ENCODE measurements around the gene PEX10.

The PEX10 gene

GRCh38 chr1:2388004-2388913, 24.1 kb downstream of the PEX10 start:
- no peak for DNase-seq (ENCODE audit: low read depth, low spot score)

GRCh38 chr1:2386636-2387611, 25.4 kb downstream of the PEX10 start:
- DNase-seq (ENCODE audit: low read depth, low spot score) = no peak

- no peak for DNase-seq (ENCODE audit: low read depth, low spot score)
These were observed 26.6 kb downstream of the PEX10 start for GRCh38 chr1:2385606-2386280.

DNA sequence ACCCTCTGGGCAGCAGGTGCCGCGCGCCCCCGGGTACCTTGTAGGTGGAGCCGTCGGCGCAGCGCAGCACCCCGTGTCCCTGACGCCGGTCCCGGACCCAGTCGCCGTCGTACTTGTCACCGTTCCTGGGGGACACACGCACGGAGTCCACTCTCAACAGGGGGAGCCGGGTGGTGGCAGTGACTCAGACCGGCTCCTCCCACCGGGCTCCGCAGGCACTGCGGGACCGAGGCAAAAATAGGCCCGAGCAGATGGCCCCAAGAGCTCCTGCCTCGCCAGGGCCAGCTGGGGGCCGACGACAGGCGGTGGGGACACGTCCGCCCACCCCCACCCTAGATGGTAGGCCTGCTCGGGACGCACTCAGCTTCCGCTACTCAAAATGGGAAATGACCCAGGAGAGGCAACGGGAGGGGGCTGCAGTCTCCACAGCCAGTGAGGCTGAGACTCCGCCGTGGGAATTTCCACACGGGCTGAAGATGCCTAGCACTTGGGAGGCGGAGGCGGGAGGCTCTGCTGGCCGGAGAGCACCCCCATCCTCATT, 27.4 kb downstream of the PEX10 start:
- no peak for DNase-seq (ENCODE audit: low read depth, low spot score)

DNA sequence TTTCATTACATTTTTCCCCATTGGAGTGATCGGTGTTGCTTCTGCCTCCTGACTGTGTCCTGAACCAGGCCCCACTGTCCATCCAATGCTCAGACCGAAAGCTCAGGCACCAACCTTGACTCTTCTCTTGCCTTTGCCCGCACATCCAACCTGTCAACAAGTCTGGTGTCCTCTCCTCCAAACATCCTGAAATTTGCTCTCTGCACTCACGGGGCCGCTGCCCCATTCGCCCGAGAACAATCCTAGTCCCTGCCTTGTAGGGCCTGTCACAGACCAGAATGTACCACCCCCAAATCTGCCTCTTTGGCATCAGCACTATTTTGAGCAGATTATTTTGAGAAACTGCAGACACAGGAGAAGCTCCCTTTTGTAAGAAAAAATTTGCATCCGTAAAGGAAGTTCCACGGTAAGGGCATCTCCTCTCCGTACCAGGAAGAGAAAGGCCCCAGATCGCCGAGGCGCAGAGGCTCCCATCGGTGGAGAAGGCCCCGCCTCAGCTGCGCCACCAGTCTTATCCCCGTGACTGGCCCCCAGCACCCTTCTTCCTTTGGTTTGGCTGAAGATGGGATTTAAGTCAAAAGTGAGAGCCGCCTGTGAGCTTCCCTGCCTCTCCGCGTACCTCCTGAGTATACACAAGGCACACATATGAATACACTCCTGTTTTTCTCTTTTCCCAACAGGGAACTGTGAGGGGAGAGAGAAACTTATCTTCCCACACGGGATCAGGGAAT, 28.1 kb downstream of the PEX10 start:
- DNase-seq (ENCODE audit: low read depth, low spot score) = no peak

DNA sequence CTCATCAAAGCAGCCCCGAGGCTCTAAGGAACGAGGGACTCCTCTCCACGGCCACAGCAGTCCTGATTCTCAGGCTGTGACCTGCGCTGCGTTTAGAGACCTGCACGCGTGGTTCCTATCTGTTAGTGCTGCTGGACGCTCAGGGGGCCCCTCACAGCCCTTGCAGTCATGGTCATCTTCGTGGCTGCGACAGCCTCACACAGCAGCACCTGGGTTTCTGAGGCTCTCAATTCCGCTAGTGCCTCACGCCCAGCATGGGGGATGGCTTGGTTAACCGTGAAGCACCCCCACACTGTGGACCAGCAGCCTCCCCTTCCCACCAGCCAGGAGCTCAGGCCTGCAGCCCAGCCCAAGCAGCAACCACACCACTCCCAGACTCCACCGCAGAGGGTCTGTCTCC, 28.8 kb downstream of the PEX10 start:
- no peak for DNase-seq (ENCODE audit: low read depth, low spot score)

DNA sequence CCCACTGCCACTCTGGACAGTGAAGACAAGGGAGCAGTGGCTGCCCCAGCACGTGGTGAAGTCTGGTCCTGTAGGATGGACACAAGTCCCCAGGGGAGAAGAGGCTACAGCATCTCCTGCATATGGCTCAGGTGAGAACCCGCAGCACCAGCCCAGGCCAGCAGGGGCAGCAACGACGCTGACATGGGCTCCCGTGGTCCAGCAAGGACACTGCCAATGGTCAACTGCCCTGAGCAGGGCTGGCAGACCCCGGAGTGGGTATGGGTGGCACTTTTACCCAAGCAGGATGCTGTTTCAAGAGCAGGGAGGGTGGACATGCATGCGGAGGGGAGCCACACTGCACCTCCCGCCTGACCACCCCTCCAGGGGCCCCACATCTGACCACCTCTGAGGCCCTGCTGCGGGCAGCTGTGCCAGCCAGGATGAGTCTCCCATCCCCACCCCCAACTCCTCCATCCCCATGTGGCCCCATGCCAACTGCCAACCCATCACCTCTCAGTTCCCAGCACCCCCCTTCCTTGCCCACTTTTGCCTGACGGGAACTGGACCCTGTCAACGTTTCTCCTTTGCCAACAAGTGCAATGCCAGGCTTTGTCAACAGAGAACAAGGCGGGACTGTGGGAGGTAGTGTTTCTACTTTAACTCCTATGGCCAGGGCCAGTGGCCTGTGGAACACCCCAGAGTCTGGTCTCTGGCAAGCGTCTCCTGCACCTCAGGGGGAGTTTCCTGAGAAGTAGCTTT, 29.6 kb downstream of the PEX10 start:
- peak; percentile 66 for DNase-seq (ENCODE audit: low read depth, low spot score)

- peak; percentile 87 for DNase-seq (ENCODE audit: low read depth, low spot score)
These were observed 30.4 kb downstream of the PEX10 start for GRCh38 chr1:2381741-2382620.

DNA sequence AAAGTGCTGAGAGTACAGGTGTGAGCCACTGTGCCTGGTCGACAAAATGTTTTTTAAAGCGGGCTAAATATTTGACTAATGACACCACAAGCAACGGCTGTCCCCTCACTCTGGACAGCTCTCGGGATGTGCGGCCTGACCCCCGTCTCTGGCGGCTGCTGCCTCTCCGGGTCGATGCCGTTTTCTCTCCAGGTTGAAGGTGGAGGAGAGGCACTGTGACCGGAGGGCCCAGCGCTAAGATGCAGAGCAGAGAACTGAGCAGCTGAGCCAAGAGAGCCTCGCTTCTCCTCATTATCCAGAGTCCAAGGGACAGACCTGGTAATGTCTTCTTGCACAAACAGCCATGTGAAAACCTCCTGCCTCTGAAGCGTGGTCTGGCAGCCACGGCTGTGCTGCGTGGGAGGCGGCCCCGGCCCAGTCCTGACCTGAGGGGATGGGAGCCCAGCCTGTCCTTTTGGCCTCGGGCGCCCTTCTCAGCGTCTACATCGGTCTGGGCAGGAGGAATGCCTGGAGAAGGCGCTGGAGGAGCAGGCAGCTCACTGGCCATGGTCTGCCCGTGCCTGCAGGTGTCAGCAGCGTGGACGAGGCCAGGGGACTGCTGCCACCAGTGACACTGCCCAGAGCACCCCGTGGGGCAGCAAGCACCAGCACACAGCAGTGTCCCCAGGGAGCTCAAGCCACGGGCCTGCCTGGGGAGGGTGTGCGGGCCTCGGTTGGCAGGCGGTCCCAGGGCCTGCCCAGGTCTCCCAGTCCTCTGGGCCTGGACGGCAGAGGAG, 31.4 kb downstream of the PEX10 start:
- no peak for DNase-seq (ENCODE audit: low read depth, low spot score)

GRCh38 chr1:2379733-2380404, 32.5 kb downstream of the PEX10 start:
- no peak for DNase-seq (ENCODE audit: low read depth, low spot score)

GRCh38 chr1:2378956-2379732, 33.2 kb downstream of the PEX10 start:
- no peak for DNase-seq (ENCODE audit: low read depth, low spot score)

DNA sequence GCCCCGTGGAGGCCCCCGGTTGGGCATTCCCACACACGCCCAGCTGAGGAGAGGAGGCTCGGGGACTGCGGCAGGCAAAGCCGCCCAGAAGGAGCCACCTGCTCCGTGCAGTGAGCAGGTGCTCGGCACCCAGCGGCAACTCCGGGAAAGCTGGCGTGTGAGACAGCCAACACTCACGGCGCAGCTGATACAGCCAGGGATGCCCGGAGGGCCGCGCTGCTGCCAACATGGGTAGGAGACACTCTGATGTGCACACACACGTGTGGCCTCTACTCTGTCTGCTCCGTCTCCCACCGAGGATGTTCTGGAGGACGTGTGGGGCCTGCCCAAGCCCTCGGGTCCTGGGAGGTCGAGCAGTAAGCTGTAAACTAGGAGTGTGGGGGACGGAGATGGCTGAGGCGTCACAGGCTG, 33.9 kb downstream of the PEX10 start:
- DNase-seq (ENCODE audit: low read depth, low spot score) = no peak

DNA sequence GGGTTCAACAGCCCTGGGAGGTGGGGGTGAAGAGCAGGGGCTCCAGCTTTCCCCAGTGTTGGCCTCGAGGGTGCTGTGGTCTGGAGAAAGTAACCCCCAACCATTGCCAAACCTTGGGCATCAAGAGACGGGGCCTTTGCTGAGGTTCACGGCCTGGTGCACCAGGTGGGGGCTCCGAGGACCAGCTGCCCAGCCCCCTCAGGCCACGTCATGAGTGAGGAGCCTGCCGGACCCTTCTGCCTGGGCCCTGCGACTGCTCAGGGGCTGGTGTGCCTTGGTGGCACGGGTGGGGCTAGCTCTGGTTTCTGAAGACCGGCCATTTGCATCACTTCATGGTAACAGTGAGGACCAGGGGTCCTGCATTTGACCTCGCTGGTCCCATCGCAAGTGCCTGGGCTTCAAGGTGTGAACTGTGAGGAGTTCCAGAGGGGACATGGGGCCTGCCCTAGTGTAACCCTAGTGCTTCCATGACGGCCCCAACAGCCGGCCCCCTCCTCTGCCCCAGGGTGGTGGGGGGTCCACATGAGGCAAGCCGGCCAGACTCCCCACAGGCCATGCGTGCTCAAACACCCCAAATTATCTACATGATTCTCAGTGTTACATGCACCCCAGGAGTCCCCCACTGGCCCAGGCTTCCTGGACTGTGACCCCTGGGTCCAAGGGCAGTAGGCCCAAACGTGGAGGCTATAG, 34.5 kb downstream of the PEX10 start:
- no peak for DNase-seq (ENCODE audit: low read depth, low spot score)

GRCh38 chr1:2376931-2377672, 35.3 kb downstream of the PEX10 start:
- DNase-seq (ENCODE audit: low read depth, low spot score) = no peak

- DNase-seq (ENCODE audit: low read depth, low spot score) = no peak
These were observed 36.1 kb downstream of the PEX10 start for GRCh38 chr1:2376261-2376741.

GRCh38 chr1:2375923-2376260, 36.5 kb downstream of the PEX10 start:
- no peak for DNase-seq (ENCODE audit: low read depth, low spot score)
